SW480 (cell line): Measurements from ENCODE around the gene DPH1.

Source experiments
- DNase-seq: peaks from one replicate; pipeline ENCODE4 v3.0.0-alpha.2; 2016; ENCODE audit warnings: low spot score

The DPH1 gene

DNA sequence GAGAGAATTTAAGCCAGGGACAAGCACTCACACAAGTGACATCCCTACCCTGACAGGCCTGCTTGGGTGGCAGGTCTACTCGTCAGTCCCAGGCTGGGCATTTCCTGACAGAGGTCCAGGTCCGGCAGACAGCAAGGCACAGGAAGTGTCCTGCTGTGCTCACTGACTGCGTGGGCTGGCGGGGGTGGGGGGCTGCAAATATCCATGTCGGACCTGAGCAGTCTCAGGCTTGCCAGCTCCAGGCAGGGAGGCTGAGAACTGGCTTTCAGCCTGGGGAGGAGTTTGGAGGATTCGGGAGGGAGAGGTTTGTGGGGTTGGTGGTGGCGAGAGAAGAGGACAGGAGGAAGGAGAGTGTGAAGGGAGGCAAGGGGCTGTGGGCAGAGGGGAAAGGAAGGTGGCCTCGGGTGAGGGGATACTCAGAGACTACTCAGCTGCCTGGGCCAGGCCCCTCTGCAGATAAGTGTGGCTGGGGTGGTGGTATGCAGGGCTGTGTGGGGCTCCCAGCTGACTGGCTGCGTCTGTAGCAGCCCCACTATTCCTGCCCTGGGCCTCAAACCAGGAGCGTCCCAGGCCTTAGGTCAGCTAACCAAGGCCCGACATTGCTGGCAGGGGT lies 32.7 kb downstream of the DPH1 start:
- DNase-seq, result no peak

DNA sequence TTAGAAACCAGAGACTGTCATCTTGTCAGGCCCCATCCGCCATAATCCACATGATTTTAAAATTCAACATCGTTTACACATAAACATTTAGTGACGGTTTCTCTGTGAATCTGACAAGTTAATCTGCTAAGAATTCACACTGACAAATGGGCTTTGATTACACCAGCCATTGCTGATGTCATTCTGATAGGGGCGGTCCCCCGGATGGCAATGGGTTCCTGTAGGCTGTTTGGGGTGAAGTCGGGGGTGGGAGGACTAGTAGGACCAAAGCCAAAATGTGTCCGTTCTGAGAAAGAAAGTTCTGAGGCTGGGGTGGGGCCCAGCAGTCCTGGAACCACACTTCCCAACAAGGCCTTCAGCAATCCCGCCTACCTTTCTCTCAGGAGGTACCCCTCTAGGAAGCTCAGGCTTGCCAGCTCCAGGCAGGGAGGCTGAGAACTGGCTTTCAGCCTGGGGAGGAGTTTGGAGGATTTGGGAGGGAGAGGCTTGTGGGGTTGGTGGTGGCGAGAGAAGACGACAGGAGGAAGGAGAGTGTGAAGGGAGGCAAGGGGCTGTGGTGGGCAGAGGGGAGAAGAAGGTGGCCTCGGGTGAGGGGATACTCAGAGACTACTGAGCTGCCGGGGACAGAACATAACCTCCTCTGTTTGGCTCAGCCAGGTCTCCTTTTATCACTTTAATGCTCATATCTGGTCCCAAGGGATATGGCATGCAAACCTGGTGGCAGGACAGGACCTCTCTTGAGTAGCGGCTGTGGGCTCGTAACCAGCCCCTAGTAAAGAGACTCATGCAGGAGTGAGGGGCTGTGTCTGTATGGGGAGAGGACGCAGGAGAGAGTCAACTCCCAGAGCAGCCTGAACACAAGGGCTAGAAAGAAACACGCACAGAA lies 33.6 kb downstream of the DPH1 start:
- no peak for DNase-seq

DNA sequence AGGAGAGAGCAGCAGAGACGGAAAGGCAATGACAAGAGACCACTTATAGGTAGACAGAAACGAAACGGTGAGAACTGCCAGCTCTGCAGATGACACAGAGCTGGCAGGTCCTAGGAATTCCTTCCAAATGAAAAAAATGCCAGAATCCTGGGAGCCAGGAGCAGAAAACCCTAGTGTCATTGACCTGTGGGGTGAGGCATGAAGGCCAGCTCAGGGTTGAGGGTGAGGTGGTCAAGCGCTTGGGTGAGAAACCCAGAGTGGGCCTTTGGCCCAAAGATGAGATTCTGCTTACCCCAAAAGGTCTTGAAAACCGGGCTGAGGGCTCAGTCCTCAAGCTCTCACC lies 34.2 kb downstream of the DPH1 start:
- DNase-seq, result no peak

DNA sequence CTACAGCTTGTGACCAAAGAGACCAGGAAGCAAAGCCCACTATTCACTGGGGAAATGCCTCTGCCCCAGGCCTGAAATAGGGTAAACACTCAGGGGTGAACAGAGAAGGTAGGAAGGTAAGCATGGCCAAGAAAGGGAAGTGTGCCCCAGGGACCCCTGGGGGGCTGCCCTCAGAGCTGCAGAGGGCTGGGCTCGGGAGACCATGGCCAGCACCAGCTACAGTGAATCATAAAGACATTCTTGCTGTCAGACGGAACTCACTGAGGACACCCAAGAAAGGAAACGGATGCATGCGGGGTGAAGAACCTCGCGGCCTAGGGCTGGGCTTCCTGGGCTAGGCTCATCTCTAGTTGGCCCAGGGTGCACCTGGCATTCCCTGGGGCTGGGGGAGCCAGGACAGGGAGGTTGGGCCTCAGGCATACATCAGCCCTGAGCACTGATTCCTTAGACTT lies 34.6 kb downstream of the DPH1 start:
- DNase-seq, result no peak

DNA sequence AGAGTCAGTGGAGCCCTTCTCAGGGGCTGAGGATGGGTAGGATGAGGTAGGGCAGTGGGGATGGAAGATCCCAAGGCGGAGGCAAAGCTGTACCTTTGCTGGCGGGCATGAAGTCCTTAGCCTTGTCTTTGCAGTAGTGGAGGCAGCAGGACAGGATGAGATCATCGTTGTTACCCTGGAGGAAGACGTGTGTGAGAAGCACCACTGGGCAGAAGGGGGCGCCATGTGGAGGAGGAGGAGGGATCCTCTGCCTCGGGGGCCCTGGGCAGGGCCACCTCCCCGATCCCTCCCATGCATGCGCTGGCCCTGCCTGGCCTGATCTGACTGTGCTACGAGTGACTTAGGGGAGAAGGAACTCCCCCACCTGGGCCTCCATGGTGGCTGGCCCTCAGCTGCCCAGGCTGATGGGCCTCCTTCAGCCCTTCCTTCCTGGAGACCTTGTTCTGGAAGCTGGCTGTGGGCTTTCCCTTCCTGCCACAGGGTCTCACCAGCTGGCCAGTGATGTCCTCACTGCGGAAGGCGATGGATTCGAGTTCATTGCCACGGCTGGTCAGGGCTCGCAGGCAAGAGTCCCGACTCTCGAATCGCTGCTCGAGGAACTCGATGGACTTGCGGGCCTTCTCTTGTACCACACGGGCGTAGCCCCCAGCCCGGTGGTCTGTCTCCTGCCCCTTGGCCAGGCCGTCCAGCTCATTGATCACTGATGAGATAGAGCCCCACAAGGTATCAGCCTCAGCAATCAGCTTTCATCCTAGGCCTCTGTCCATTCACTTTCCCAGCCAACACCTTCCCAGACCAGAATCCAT lies 35.2 kb downstream of the DPH1 start:
- DNase-seq, result no peak

DNA sequence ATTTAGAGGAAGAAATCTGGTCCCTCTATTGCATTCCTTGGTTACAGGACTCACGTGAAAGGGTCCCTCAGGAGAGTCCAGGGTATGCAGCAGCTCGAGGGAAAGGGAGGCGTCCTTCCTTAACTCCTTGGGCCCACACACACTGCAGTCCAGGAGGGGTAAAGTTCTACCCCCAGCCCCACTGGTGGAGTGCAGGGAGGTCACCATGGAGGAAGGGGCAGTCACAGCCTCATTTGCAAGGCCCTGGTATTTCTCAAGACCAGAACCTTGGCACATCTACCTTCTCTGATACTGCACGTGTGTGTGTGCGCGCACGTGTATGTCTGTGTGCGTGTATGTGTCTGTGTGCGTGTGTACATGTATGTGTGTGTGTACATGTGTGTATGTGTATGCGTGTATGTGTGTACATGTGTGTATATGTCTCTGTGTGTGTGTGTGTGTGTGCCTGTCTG lies 36.0 kb downstream of the DPH1 start:
- no peak for DNase-seq

DNA sequence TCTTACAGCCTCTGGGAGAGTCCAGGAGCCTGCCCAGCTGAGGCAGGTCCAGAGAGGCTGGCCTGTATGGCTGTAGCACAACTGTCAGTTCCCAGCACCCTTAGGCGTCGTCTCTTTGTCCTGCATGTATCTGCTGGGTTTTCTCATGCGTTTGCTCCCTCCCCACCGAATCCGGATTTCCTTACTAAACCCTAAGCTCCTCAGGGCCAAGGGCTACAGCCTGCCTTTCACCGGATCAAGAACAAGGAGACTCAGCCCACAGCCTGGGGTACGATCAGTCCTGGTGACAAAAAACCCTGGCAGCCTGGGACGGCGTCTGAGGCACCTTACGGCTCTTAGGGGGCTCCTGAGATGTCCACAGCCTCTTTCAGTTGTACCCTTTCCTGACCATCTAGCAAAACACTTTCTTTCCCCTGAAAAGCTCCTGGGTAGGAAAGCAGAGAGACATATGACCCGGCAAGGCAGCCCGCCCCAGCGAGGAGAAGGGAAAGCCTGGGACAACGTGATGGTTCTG lies 37.2 kb downstream of the DPH1 start:
- no peak for DNase-seq

DNA sequence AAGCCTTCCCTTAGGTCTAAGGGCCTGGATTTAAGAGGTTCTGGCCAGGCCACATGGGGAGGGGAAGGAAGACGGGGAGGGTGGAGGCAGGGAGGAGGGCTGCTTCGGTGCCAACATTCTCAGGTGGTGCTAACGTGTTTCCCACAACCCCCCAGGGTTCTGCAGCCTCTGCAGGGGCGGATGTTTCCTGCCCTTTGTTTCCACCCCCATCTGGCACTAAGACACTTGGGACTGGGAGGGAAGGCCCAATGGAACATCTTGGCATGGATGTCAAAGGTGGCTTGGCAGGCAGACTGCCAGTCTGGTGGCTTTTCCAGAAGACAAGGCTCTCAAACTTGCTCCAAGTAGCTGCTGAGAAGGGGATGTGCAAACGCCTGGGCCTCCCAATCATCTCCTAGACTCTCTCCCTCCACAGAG lies 37.7 kb downstream of the DPH1 start:
- DNase-seq, result no peak

DNA sequence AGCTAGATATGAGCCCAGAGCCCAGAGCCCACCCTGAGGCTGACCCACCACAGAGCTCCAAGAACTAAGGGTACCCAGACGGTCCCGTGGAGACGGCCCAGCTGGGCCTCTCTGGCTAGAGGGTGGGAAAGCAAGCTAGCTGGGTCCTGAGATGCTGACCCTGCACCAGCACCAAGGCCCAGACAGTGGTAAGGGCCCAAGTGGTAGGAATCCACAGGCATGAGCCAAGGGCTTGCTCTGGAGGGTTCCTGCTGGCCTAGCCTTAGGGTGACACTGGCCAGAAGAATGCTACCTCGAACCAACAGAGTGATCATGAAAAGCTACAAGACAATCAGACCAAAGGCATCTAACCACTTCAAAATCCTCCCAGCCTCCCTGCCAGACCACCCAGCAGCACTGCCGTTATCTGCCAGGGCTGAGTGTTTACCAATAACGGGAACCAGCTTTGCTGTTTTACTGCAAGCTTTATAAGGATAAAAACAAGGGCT lies 38.1 kb downstream of the DPH1 start:
- no peak for DNase-seq

DNA sequence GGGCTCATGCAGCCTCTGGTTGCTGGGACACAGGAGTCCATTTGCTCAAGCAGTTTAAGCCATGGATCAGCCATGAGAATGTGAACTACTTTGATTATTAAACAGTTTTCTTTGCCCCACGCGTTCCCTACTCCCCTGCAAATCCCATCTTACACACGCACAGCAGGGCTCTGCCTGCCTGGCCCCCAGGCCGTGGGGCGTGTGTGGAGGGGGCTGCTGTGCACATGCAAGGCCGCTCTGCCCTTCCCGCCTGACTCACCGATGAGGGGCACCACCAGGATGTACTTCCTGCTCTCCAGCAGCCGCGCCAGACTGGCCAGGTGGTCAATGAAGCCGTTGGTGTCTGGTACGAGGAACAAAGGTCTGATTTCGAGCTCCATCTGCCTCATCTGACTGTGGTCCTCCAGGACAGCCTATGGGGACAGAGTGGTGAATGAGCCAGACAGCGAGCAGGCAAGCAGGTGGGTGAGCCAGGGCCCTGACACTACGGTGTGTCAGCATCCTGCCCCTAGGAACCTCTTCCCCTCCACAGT lies 38.6 kb downstream of the DPH1 start:
- DNase-seq, result no peak

DNA sequence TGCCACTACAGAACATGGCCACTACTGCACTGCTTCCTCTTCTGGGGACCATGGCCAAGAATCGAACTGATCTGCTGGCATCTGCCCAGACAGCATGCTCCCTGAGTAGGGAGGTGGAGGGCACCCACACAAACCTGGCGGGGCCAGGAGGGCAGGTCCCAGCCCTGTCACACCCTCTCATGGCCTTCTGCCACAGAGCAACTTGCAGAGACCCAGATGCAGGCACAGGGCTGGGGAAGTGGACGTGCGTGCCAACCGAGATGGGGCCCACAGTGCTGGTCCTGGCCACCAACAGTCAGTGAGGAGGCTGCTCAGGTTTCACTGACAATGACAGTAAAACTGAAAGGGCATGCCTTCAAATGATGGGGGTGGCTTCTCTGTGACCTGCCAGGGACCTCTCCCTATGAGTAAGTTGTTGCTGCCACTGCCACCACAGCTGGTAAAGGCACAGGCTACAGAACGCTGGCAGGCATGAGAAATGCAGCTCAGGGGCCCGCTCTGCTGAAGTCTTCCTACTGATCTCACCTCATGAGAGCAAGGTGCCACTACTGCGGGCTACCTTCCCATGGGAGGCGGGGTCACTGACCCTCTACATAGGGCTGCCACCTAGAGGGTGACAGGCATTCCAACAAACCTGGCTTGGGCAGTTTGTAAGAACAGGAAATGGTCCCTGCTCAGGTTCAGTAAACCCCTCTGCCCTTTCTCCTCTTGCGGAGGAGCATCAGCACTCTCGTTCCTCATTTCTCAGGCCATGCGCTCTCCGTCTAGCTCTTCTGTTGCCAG lies 40.5 kb downstream of the DPH1 start:
- DNase-seq, result no peak

DNA sequence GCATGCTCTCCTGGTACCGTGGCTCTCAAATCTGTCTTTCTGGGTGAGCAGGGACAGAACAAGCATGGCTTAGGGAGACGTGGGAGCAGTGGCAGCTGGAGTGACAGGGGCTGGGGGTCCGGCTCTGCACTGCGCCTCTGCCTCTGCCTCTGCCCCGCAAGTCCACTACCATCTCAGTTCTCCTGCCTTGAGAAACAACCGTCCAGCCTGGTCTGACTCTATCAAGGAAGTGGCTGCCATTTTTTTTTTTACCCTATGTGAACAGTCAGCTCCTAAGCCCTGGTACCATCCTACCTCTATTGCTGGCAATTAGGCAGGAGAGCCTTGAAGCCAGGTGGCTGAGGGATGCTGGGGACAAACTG lies 41.1 kb downstream of the DPH1 start:
- DNase-seq, result no peak

DNA sequence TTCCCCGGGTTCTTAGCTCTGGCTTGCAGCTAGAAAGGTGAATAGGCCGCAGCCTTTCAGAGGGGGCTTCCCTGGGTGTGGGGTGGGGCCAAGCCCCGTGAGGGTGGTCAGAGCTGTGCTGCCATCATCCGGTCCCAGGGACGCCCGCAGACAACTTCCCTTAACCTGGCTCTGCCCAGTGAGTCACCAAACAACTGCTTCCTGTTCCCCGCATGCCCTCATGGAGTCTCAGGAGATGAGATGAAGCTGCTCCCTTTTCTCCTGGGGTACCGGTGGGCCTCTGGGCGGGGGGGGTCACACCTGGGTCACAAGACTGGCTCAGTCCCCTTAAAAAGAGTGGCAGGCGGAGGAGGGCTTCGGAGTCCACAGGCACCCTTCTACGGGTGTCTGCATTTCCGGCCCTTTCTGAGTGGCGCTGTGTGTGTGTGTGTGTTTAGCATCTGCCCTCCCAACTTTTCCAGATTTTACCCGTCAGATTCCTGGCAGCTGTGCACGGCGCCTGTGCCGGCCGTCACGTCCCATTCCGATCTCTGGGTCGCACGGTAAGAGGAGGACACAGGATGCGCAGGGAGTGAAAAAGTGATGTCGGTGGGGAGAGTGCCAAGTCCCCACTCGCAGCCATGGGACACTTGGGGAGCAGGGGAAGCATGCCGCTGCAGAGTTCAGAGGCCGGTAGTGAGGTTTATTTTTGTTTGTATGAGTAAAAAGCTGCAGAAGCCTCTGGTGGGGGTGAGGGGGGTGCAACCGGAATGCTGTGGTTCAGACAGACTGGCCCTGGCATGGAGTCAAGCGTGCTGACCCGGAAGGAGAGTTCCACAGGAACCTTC lies 41.7 kb downstream of the DPH1 start:
- no peak for DNase-seq

DNA sequence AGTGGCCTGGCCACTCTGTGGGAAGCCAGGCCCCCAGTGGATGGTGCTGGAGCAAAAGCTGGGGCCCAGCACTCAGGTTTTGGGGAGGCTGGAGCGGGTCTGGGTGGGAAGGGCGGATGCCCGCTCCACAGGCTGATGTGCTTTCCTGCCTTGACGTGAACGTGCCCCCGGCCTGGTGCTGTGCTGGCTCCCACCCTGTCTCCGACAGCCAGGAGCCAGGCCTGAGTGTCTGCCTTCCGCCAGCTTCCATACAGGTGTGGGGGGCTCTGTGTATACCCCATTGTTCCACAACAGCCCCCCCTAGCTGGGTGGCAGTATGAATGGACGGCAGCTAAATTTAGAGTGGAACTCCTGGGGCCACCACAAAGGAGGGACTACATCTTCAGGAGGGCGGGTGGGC lies 45.0 kb downstream of the DPH1 start:
- no peak for DNase-seq

DNA sequence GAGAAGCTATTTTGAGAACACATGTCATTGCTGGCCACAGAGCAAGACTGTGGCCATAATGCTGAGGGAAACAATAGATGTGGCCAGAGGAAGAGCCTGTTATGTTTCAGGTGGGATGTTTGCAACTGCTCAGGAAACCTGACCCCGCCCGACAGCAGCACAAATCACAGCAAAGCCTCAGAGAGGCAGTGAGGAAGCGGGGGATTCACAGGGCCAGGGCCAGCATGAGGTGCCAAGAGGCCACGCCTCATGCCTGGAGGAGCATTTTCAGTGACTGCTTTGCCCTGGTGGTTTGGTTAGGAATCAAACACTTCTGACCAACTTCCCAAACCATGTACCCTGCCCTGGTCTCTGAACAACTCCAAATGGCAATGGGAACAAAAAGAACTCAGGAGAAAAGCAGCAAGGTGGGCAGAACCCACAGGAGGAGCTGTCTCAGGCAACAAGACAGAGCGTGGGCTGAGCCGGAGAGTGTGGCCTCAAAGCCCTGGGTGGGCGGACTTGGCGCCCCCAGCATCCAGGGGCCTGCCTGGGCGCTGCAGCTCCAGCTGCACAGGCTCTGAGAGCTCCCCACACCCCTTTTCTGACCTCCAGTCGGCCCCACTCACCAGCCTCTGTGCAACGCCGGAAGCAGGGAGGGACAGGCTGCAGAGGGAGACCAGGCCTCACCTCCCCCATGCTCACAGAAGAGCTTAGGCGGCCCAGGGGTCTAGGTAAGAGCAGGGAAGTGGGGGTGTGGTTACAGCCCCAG lies 45.6 kb downstream of the DPH1 start:
- no peak for DNase-seq

DNA sequence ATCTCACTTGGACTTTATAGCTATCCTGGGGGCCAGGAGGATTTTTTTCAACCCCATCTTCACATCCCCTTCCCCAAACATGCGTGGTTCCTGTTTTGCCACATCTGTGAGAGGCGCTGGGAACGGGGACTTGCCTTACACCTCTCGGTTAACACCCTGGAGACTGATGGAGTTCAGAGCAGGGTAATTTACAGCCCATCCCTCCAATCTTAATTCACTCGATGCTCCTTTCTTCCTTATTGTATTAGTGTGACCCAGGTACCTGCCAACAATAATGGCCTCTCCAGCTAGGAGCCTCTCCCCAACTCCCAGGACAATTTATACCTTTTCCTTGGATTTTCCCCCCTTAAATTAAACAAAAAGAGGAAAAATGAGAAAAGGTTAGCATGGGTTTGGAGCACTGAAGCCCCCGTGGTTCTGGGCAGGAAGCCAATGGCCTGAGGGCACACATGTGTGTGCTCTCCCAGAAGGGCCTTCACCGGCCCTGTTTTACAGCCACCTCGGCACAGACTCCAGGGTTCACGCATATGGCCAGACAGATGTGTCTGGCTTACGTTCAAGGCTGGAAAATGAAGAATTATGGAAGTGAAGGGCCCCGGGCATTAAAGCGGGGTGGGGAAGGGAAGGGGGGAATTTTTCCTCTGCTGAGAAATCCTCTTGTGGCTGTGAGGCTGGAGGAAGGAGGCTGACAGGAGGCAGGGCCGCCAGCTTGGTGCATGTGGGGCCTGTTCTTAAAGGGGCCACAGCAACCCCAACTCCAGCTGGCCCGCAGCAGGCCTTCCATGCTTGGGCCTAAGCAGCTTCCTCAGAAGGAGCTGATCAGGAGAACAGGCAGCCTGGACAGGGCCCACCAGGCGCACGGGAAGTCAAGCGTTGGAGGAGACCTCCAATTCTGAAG lies 46.4 kb downstream of the DPH1 start:
- DNase-seq, result no peak

DNA sequence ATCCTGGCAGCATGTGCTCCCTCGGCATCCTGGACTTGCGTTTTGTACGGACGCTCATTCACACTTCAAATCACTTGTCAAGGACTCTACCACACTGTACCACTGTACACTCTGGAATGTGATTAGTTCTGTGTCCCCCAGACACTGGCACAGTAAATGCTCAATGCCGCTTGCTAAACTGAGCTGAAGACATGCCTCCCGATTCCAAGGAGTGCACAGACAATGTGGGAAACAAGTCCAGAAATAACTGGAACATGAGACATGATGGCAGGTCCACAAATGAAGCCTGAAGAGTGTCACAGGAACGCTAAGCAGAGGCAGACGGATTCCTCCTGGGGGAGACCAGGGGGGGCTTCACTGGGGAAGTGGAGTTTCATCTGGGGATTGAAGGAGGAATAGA lies 47.1 kb downstream of the DPH1 start:
- no peak for DNase-seq

DNA sequence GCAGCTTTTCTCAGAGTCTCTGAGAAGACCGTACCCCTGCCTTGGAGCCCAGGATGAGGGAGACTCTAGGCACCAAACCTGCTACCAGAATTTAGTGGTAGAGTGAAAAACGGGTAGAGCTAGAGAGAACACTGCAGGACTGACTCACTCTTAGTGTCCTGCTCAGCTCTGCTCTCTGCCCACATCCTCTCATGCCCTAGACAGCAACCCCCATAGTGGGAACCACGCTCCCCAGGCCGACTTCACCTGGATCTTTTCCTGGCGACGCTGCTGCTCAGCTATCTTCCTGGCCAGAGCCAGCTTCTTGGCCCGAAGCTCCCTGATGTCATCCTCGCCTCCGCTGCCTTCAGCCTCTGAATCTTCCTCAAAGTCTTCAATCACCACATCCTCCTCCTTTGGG lies 51.6 kb downstream of the DPH1 start:
- DNase-seq, result no peak
